ENCODE measurements around the gene LHFPL3.

LHFPL3 gene

DNA sequence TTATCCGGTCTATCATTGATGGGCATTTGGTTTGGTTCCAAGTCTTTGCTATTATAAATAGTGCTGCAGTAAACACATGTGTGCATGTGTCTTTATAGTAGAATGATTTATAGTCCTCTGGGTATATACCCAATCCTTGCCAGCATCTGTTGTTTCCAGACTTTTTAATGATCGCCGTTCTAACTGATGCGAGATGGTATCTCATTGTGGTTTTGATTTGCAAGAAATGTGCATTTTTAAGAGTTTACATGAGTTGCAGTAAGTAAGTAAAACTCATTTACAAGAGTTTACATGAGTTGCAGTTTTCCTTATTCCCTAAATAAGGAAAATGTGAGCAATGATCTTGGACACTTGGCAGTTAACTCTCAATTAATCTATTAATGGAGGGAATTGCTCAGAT lies 312.1 kb downstream of the LHFPL3 start:
- no peaks in the 10 kb centered on the region for H3K4me1 Mint-ChIP-seq (ENCODE audit: low read depth)
- no peaks in the 10 kb centered on the region for H3K9me3 Mint-ChIP-seq
- H3K27ac Mint-ChIP-seq = no peak overlapping the region
- H3K4me3 Mint-ChIP-seq = no peak overlapping the region
- H3K27me3 Mint-ChIP-seq (ENCODE audit: low read depth) = no peaks in the 10 kb centered on the region
- H3K36me3 Mint-ChIP-seq (ENCODE audit: low read depth) = no peaks in the 10 kb centered on the region

DNA sequence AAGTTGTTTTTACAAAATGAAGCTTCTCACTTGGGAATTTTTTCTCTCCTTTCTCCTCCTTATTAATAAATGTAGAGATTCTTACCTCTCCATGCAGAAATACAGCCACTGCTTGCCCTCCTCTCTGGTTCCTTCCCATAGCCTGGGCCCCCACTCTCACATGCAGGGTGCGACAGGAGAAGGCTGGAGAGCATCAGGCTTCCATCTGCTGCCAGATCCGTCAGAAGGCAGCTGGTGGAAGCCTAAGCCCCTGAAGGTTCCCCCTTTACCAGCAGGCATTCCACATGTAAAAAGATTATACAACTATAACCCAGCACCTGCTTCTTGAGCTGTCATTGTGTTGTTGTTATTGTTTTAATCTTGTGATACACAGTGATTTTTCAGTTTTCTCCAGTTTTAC lies 314.2 kb downstream of the LHFPL3 start:
- Mint-ChIP-seq H3K27me3 (ENCODE audit: low read depth) (no peaks in the 10 kb centered on the region), H3K4me3 (no peak overlapping the region), H3K4me1 (ENCODE audit: low read depth) (no peaks in the 10 kb centered on the region), H3K36me3 (ENCODE audit: low read depth) (no peaks in the 10 kb centered on the region), H3K9me3 (no peaks in the 10 kb centered on the region), H3K27ac (no peak overlapping the region)

DNA sequence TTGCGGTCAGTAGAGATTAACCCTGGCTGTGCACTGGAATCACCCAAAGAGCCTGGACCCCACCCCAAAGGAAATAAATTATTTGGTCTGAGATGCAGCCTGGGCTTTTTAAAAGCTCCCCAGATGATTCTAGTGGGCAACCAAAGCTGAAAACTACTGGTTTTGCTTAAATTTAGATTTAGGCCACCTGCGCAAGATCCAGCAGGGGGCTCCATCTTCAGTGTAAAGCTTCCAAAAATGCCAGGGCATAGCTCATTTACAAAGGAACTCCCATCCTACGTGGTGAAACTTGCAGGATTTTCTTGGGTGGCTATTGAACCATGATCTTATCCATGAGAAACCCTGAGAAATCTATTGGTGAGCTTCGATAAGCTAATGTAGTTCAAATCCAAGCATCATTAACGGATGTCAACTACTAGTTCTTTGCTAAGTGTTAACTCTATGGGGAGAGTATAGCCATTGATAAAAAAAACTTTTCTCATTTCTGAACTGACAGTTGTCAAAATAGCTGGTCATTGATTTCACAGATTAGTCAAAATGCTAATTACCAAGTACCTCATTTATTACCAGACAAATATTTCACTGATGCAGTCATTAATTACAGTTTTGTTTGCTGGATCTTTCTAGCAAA lies 315.3 kb downstream of the LHFPL3 start:
- H3K27ac Mint-ChIP-seq = no peak overlapping the region

GRCh38 chr7:104650991-104651640 lies 322.7 kb downstream of the LHFPL3 start:
- no peaks in the 10 kb centered on the region for H3K4me1 Mint-ChIP-seq (ENCODE audit: low read depth)
- no peaks in the 10 kb centered on the region for H3K9me3 Mint-ChIP-seq
- H3K36me3 Mint-ChIP-seq (ENCODE audit: low read depth) = no peaks in the 10 kb centered on the region
- H3K27ac Mint-ChIP-seq = no peak overlapping the region
- peaks cover 5% of the 10 kb centered on the region for H3K27me3 Mint-ChIP-seq (ENCODE audit: low read depth)
- no peak overlapping the region for H3K4me3 Mint-ChIP-seq

More for the DNA sequence above, 315.3 kb downstream of the LHFPL3 start:
- H3K4me3 Mint-ChIP-seq = no peak overlapping the region
- H3K27me3 Mint-ChIP-seq (ENCODE audit: low read depth) = no peaks in the 10 kb centered on the region
- no peaks in the 10 kb centered on the region for H3K36me3 Mint-ChIP-seq (ENCODE audit: low read depth)
- H3K4me1 Mint-ChIP-seq (ENCODE audit: low read depth) = no peaks in the 10 kb centered on the region
- no peaks in the 10 kb centered on the region for H3K9me3 Mint-ChIP-seq

DNA sequence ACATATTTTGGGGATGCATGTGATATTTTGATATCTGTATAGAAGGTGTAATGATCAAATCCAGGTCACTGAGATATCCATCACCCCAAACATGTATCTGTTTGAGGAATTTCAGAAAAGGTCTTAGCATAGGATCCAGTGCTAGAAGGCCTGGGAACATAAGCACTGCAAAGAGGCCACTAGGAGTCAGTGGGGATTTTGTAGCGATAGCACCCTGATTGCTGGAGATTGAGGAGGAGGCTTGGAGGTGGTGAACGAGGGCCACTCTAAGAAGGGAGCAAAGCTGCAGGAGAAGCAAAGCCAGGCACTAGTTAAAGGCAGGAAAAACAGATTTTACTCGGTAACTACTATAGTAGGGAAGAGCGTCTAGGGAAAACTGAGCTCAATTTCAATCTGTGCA lies 324.0 kb downstream of the LHFPL3 start:
- H3K4me1 Mint-ChIP-seq (ENCODE audit: low read depth) = no peaks in the 10 kb centered on the region
- H3K27me3 Mint-ChIP-seq (ENCODE audit: low read depth) = peaks cover 8% of the 10 kb centered on the region
- H3K4me3 Mint-ChIP-seq = no peak overlapping the region
- H3K9me3 Mint-ChIP-seq = no peaks in the 10 kb centered on the region
- no peaks in the 10 kb centered on the region for H3K36me3 Mint-ChIP-seq (ENCODE audit: low read depth)
- no peak overlapping the region for H3K27ac Mint-ChIP-seq

- H3K27ac Mint-ChIP-seq = no peak overlapping the region
- no peaks in the 10 kb centered on the region for H3K36me3 Mint-ChIP-seq (ENCODE audit: low read depth)
- H3K4me1 Mint-ChIP-seq (ENCODE audit: low read depth) = no peaks in the 10 kb centered on the region
- no peaks in the 10 kb centered on the region for H3K9me3 Mint-ChIP-seq
- H3K27me3 Mint-ChIP-seq (ENCODE audit: low read depth) = peaks cover 8% of the 10 kb centered on the region
- no peak overlapping the region for H3K4me3 Mint-ChIP-seq
Observed at GRCh38 chr7:104652865-104653264, 324.5 kb downstream of the LHFPL3 start.

GRCh38 chr7:104653825-104654401 lies 325.5 kb downstream of the LHFPL3 start:
- Mint-ChIP-seq H3K36me3 (ENCODE audit: low read depth) (no peaks in the 10 kb centered on the region), H3K9me3 (no peaks in the 10 kb centered on the region), H3K4me3 (no peak overlapping the region), H3K27me3 (ENCODE audit: low read depth) (peaks cover 8% of the 10 kb centered on the region), H3K4me1 (ENCODE audit: low read depth) (no peaks in the 10 kb centered on the region), H3K27ac (no peak overlapping the region)

- Mint-ChIP-seq H3K9me3 (no peaks in the 10 kb centered on the region), H3K4me3 (no peak overlapping the region)
Observed at GRCh38 chr7:104655592-104655991, 327.2 kb downstream of the LHFPL3 start.

DNA sequence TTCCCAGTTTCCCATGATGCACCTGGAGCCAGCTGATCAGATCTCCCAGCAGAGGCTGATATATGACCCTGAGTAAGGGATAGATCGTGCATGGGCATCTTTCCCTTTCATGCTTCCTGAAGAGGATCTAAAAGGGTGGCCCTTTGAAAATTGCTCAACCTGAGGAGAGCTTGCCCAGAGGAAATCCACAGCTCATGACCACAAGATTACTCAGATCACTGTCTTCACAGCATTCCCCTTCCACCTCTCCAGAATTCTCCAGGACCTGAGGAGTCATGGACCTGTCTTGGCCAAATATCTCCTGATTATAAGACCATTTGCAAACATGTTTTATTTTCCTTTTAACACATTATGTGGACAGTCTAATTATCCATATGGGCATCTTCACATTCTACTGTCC lies 328.1 kb downstream of the LHFPL3 start:
- Mint-ChIP-seq H3K27ac (no peak overlapping the region), H3K4me1 (ENCODE audit: low read depth) (no peaks in the 10 kb centered on the region), H3K4me3 (no peak overlapping the region), H3K36me3 (ENCODE audit: low read depth) (no peaks in the 10 kb centered on the region), H3K9me3 (no peaks in the 10 kb centered on the region), H3K27me3 (ENCODE audit: low read depth) (peaks cover 8% of the 10 kb centered on the region)

More at GRCh38 chr7:104655592-104655991, 327.2 kb downstream of the LHFPL3 start:
- Mint-ChIP-seq H3K36me3 (ENCODE audit: low read depth) (no peaks in the 10 kb centered on the region), H3K4me1 (ENCODE audit: low read depth) (no peaks in the 10 kb centered on the region), H3K27me3 (ENCODE audit: low read depth) (peaks cover 8% of the 10 kb centered on the region), H3K27ac (no peak overlapping the region)

GRCh38 chr7:104657134-104657533 lies 328.7 kb downstream of the LHFPL3 start:
- no peak overlapping the region for H3K4me3 Mint-ChIP-seq
- H3K36me3 Mint-ChIP-seq (ENCODE audit: low read depth) = no peaks in the 10 kb centered on the region
- H3K27ac Mint-ChIP-seq = no peak overlapping the region
- H3K4me1 Mint-ChIP-seq (ENCODE audit: low read depth) = no peaks in the 10 kb centered on the region
- no peaks in the 10 kb centered on the region for H3K9me3 Mint-ChIP-seq
- H3K27me3 Mint-ChIP-seq (ENCODE audit: low read depth) = peaks cover 3% of the 10 kb centered on the region

GRCh38 chr7:104661575-104661974 lies 333.2 kb downstream of the LHFPL3 start:
- peaks cover 2% of the 10 kb centered on the region for H3K27me3 Mint-ChIP-seq (ENCODE audit: low read depth)
- no peaks in the 10 kb centered on the region for H3K9me3 Mint-ChIP-seq
- no peaks in the 10 kb centered on the region for H3K4me1 Mint-ChIP-seq (ENCODE audit: low read depth)
- H3K4me3 Mint-ChIP-seq = no peak overlapping the region
- no peaks in the 10 kb centered on the region for H3K36me3 Mint-ChIP-seq (ENCODE audit: low read depth)
- H3K27ac Mint-ChIP-seq = no peak overlapping the region

DNA sequence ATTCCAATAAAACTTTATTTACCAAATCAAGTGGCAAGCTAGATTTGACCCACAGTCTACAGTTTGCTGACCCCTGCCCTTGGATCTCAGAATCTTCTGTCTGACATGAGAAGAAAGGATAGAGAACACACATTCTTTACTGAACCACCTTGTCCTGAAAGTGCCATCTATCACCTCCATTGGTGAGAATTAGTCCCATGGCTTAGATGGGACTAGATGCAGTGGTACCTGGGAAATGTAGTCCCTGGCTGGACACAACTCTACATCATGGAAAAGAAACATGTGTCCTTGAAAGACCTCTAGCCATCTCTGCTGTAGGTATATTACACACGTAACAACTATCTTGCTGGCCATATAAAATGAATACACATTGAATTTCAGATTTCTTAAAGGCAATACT lies 336.2 kb downstream of the LHFPL3 start:
- no peaks in the 10 kb centered on the region for H3K9me3 Mint-ChIP-seq
- H3K4me3 Mint-ChIP-seq = no peak overlapping the region

GRCh38 chr7:104677587-104677986 lies 349.2 kb downstream of the LHFPL3 start:
- H3K4me3 Mint-ChIP-seq = no peak overlapping the region
- H3K36me3 Mint-ChIP-seq (ENCODE audit: low read depth) = no peaks in the 10 kb centered on the region
- no peaks in the 10 kb centered on the region for H3K9me3 Mint-ChIP-seq
- no peaks in the 10 kb centered on the region for H3K4me1 Mint-ChIP-seq (ENCODE audit: low read depth)
- no peaks in the 10 kb centered on the region for H3K27me3 Mint-ChIP-seq (ENCODE audit: low read depth)
- no peak overlapping the region for H3K27ac Mint-ChIP-seq

More for the DNA sequence above, 336.2 kb downstream of the LHFPL3 start:
- Mint-ChIP-seq H3K27ac (no peak overlapping the region), H3K27me3 (ENCODE audit: low read depth) (no peaks in the 10 kb centered on the region), H3K36me3 (ENCODE audit: low read depth) (no peaks in the 10 kb centered on the region), H3K4me1 (ENCODE audit: low read depth) (no peaks in the 10 kb centered on the region)

DNA sequence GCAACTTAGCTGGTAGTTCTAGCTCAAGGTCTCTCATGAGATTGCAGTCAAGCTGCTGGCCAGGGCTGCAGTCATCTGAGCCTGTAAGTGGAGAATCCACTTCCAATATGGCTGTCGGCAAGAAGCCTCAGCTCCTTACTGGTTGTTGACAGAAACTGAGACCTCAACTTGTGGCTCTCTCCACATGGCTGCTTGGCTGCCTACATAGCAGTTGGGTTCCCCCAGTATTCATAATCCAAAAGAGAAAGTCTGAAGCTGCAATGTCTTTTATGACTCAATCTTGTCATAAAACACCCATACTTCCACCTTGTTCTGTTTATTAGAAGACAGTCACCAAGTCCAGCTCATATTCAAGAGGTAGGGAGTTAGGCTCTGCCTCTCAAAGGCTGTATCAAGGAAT lies 350.7 kb downstream of the LHFPL3 start:
- Mint-ChIP-seq H3K27ac (no peak overlapping the region), H3K27me3 (ENCODE audit: low read depth) (no peaks in the 10 kb centered on the region), H3K9me3 (no peaks in the 10 kb centered on the region), H3K36me3 (ENCODE audit: low read depth) (no peaks in the 10 kb centered on the region), H3K4me1 (ENCODE audit: low read depth) (no peaks in the 10 kb centered on the region), H3K4me3 (no peak overlapping the region)

DNA sequence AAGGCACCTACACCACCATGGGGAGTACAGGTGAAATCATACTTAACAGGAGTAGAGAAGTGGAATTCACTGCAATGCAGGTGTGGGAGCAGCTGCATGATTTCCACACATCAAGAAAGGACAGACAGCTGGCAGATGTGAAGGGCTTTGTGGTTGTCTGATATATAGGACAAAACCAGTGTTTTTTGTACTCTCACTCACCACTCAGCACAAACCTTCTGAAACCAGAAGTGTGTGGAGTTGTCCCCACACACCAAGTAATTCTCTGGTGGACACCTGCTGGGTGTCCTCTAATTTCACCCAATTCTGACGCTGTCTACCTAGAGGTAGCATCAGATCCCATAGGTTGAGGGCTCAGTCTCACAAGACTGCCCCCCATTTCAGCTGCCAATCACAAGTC lies 357.9 kb downstream of the LHFPL3 start:
- H3K27ac Mint-ChIP-seq = no peak overlapping the region
- no peak overlapping the region for H3K4me3 Mint-ChIP-seq
- no peaks in the 10 kb centered on the region for H3K36me3 Mint-ChIP-seq (ENCODE audit: low read depth)
- H3K27me3 Mint-ChIP-seq (ENCODE audit: low read depth) = no peaks in the 10 kb centered on the region
- no peaks in the 10 kb centered on the region for H3K9me3 Mint-ChIP-seq
- H3K4me1 Mint-ChIP-seq (ENCODE audit: low read depth) = no peaks in the 10 kb centered on the region
